Embryonic facial prominence (tissue), 1 donor: Measurements from ENCODE around the gene SCIN.
"Not testable (repeated sequence)": the region's sequence is repeated elsewhere in the genome, so short reads cannot be mapped to it uniquely, and the experiment has no call there.

Experiments used
- DNase-seq: peaks from one replicate; pipeline ENCODE4 v3.0.0-alpha.2; 2016; ENCODE audit errors: extremely low spot score

The SCIN gene

GRCh38 chr7:12686891-12687717 is 116.6 kb downstream of the SCIN start, which contains the start of gene ARL4A:
Gene ARL4A, plus strand, starts transcription at chr7:12687633. Its CDS starts 622 bp downstream, at chr7:12688255.
- peak; percentile 97 for DNase-seq

- no peak for DNase-seq
Measured at GRCh38 chr7:12687718-12688171, 117.2 kb downstream of the SCIN start.

GRCh38 chr7:12688485-12689170 is 118.1 kb downstream of the SCIN start:
- DNase-seq, result not testable (repeated sequence)

- DNase-seq, result no peak
Measured at GRCh38 chr7:12689451-12689850, 118.9 kb downstream of the SCIN start.

GRCh38 chr7:12690041-12690878 is 119.7 kb downstream of the SCIN start:
- no peak for DNase-seq

GRCh38 chr7:12691388-12691787 is 120.9 kb downstream of the SCIN start:
- not testable (repeated sequence) for DNase-seq

- DNase-seq, result no peak
Measured at GRCh38 chr7:12692035-12692434, 121.5 kb downstream of the SCIN start.

- no peak for DNase-seq
Measured at GRCh38 chr7:12692479-12693259, 122.1 kb downstream of the SCIN start.

- DNase-seq, result no peak
Measured at GRCh38 chr7:12694817-12695216, 124.3 kb downstream of the SCIN start.

GRCh38 chr7:12695965-12696364 is 125.4 kb downstream of the SCIN start:
- DNase-seq, result no peak

- no peak for DNase-seq
Measured at GRCh38 chr7:12699299-12699698, 128.8 kb downstream of the SCIN start.

GRCh38 chr7:12701433-12701832 is 130.9 kb downstream of the SCIN start:
- no peak for DNase-seq

GRCh38 chr7:12703881-12704280 is 133.4 kb downstream of the SCIN start:
- no peak for DNase-seq

GRCh38 chr7:12705878-12706277 is 135.4 kb downstream of the SCIN start:
- no peak for DNase-seq

- DNase-seq, result no peak
Measured at GRCh38 chr7:12706900-12707536, 136.5 kb downstream of the SCIN start.

GRCh38 chr7:12708314-12708713 is 137.8 kb downstream of the SCIN start:
- no peak for DNase-seq
